A172 (cell line): ENCODE results near the gene KCNQ1. TPM values are rescaled to one million over a fixed set of nuclear protein-coding genes. Genes with fewer than 3 reads are reported as not detected.

Source experiments
- DNase-seq: peaks from one replicate; pipeline ENCODE4 v3.0.0-alpha.2; 2015; ENCODE audit warnings: low spot score
- total RNA-seq: library from RNA; depleted of rRNA; stranded (reverse); fragments of >200 nt; shearing (Covaris generic); gene quantifications from 2 replicates; pipeline ENCODE4 v1.2.3, GENCODE V29; 2014

Gene KCNQ1
- total RNA-seq, 1 experiment from 2014 or later: 3.5 TPM

DNA sequence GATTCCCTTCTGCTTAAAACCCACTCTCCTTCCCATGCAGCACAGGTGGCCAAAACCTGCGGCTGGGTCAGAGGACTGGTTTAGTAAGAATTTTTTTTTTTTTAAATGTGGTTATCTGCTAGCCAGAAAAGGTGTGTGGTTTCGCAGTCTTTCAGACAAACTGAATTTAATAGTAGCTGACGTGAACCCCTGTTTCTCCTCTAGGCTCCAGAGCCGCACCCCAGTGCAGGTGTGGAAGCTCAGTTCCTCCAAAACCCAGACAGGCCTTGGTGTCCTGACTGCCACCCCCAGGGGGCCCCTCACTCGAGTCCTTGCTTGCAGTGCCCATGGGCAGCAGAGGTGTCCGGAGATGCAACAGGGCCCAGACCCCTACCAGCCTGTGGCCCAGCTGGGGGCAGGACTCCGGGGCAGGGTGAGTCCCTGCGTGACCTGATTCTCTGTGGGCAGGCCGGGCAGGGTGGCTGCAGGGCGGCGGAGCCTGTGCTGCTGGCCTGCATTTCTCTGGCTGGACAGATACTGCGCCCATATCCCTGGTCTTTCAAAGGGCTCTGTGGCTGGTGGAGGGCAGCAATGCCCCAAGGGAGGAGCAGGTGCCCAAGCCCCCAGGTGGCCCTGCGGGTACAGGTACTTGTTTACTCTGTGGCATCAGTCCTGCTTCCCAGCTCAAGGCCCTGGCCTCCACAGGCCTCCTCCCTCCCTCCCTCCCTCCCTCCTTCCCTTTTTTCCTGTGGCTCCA is 15.2 kb downstream of the KCNQ1 start:
- no peak for DNase-seq

DNA sequence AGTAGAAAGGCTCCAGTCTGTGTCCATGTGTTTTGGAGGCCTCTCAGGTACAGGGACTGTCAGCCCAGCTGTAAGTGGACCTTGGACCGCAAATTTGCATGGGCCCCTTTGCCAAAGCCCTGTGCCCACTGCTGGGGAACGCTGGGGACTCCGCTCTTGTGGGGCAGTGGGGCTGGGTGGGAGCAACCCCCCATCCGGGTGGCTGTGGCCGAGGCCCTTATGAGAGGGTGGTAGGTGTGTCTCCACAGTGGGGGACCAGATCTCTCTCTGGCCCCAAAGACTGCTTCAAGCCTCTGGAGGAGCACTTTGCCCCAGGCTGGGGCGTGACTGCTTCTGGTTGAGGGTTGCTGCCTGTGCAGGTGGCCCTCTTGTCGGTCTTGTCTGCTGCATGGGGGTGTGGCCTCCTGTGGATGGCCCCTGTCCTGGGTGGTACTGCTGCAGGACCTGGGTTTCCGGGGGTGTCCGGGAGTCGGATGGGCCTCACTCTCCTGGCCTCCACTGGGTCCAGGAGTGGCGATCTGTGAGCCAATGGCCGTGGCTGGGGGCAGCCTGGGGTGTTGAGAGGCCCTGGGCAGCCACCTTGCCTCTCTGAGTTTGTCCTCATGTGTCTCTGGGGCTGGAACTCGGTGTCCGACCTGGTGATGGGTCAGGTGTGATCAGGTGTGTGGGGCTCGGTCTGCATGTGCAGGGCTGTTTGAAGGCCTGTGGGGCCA is 15.9 kb downstream of the KCNQ1 start:
- DNase-seq: no peak

DNA sequence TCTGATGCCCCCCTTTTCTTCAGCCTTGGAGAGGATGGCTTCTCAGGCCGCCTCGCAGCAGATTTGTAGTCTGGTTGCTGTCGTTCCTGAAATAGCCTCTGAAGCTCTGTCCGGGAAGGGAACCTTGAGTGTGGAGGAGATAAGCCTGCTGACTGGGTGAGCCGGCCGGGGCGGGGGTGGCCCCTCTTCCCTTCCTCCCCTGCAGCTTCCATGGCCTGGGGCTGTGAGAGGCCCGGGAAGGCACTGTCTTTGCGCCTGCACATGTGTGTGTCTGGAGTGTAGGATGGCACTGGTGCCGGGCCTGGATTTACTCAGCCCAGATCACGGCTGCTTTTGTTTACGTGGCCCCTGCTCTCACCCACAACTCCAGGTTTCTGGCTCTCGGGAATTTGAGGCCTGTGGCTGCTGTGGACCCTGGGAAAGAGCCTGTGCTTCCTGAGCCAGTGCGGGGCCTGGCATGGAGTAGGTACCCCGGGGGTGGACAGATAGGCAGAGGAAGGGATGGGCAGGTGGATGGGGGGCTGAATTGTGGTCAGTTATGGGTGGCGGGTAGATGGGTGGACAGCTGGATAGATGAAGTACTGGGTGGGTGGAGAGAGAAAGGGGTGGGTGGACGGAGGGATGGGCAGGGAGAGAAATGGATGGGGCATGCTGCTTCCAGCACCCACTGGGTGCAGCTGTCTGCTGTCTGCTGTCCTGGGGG is 16.6 kb downstream of the KCNQ1 start:
- no peak for DNase-seq

GRCh38 chr11:2461956-2462542 is 17.2 kb downstream of the KCNQ1 start:
- DNase-seq: no peak

DNA sequence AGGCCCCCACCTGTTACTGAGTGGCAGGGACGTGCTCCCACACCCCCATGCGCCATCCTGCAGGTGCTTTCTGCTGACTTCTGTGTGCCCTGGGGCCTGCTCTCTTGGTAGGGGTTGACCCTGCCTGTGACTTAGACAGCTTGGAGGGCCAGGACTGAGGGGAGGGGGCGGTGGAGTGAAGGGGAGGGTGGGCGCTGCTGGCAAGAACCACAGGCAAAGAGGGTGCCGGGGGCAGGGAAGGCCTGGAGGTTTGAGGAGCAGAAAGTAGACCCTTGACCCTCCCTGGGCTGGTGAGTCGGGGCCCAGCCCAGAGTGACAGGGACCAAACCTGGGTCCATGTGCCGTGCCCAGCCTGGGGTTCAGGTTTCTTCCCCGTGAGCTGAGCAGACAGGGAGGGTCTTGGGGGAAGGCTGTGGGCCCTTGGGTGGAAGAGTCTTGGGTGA is 17.8 kb downstream of the KCNQ1 start:
- no peak for DNase-seq

DNA sequence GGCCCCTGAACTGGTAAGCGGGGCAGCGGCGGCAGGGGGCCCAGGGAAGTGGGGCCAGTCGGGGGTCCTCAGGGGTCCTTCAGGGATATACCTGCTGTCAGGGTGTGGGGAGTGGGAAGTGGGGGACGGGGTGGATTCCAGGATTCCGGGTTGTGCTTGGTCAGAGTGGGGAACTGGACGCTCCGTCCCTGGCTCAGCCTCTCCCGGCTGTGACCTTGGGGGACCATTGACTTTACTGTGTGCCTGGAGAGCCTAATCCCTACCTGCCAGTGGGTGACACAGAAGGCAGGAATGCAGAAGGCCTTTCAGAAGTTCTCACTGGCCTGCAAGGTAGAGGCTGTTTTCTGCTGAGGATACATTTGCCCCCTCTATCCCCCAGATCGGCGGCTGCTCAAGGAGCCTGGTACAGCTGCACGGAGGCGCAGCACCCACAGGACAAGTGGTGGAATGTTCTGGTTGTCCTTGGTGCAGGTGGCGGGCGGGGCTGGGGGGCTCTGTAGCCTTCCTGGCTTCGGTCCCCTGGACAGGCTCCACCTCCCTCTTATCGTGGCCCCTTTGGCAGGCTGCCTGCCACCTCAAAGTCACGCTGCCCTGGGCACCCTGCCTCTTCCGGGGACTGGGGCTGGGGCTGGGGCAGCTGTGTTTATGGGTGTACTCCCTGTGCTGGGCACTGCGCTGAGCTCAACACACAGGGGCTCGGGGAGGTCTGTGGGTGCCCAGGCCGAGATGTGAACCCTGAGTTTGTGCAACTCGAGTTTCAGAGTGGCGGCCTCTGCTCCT is 18.4 kb downstream of the KCNQ1 start:
- peak; percentile 14 for DNase-seq

- DNase-seq: no peak
These were observed 19.0 kb downstream of the KCNQ1 start for GRCh38 chr11:2463766-2464277.

- DNase-seq: no peak
These were observed 19.8 kb downstream of the KCNQ1 start for GRCh38 chr11:2464451-2465165.

DNA sequence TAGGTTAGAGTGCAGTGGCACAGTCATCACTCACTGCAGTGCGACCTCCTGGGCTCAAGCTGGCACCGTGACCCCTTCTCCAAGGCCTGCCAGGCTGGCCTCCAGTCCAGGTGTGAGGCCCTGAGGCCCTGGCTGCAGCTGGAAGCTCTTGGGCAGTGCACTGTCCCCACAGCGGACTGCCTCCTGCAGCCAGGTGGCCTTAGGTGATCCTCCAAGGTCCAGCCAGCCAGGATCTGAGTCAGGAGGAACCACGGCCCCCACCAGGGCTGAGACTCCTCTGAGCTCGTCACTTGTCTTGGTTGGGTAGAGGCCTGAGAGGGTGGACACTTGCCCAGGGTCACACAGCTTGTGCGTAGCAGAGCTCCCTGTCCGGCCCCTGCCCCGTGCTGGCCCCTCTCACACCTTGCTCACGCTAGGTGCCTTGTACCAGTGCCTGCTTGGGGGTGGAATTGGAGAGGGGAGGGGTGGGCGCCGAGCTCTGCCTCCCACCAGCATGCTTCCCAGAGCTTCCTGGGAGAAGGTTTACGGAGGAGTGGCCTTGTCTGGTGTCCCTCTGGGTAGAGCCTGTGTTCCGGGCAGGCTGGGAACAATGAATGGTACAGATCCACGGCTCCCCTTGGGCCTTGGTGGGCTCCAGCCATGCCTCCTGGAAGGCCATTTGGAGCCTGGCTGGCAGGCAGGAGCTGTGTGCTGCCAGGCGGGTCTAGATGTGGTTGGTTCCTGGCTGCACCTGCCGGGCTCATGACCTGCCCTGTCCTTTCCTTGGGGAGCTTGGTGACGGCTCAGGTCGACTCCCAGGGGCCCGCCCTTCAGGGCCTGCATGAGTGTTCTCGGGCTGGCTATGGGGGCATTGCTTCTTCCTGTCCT is 20.6 kb downstream of the KCNQ1 start:
- DNase-seq: no peak

GRCh38 chr11:2466069-2466801 is 21.4 kb downstream of the KCNQ1 start:
- DNase-seq: no peak

GRCh38 chr11:2466869-2467694 is 22.3 kb downstream of the KCNQ1 start:
- peak; percentile 31 for DNase-seq

DNA sequence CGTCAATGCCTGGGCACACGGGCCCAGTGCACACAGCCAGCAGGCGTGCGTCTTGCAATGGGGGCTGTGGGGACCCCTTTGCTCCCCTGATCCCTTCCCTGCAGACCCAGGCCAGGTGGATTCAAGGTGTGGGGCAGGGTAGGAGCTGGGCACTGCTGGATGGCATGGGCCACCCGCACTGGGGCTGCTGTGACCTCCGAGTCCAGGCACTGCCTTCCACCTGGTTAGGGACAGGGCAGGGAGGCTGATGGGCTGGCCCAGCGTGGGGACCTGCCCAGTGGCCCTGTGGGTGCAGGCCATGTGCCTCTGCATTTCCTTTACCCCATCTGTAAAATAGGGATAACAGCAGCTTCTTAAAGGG is 22.9 kb downstream of the KCNQ1 start:
- DNase-seq: no peak

DNA sequence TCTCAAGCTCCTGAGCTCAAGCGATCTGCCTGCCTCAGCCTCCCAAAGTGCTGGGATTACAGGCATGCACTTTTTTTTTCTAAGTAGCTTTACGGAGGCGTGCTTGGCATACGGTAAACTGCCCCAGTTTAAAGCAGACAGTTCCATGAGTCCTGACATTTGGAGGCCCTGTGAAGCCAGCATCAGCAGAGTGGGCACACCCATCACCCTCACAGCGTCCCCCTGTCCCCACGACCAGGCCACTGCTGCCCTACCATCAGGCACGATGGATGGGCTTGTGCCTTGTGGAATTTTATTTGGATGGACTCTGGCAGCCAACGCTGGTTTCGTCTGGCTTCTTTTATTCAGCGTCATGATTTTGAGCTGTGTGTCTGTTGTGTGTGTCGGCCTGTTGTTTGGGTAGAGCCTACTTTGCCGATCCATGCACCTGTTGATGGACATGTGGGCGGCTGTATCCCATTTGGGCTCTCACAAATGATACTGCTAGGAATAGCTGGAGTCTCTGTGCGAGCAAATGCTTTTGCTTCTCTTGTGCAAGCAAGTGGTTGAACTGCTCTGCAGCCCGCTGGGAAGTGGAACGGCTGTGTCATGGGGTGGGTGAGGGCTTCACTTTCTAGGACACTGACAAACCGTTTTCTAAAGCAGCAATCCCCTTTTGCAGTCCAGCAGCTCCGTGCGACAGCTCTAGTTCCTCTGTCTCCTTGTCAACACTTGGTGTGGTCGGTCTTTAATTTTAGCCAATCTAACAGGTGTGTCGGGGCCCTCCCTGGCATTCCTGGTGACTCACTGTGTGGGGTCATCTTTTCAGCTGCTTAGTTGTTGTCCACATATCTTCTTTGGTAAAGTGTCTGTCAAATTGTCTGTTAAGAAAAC is 23.8 kb downstream of the KCNQ1 start:
- no peak for DNase-seq

DNA sequence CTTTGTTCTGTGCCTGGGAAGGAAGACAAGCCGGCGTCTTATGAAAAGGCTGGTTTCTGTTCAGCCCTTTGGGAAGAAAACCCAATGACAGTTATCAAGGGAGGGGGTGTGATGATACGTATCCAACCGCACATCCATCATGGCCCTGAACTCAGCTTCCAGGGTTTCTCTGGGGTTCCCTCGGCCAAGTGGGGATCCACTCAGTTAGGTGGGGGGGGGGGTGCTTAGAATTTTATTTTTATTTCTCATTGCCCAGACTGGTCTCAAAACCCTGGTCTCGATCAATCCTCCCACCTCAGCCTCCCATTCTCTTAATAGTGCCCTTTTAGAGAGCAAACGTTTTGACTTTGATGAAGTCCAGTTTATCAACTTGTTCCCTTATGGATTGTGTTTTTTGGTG is 25.7 kb downstream of the KCNQ1 start:
- DNase-seq: no peak

DNA sequence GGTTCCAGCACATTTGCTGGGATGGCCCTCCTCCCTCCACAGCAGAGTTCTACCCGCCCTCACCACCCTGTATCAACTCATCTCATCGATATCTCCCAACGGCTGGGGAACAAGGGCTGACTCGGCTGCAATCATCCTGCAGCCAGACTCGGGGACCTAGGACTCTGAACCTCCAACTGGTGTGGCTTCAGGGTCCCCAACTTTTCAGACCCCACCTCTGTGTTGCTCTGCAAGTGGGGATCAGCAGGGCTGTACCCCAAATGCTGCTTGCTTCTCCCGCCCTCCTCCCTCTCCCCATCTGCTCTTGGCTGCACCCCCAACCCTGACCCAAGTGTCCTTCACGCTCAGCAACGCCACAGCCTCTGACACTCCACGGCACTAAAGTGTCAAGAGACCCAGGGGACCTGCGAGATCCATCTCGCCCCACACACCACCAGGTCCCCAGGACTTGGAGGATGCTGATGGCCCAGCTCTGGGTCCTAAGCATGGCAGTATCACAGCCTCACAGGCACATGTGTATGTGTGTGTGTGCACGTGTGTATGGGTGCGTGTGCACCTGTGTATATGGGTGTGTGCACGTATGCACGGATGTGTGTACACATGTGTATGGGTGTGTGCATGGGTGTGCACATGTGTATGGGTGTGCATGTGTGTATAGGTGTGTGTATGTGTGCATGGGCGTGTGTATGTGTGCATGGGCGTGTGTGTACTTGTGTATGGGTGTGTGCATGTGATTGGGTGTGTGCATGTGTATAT is 26.4 kb downstream of the KCNQ1 start:
- DNase-seq: no peak

- no peak for DNase-seq
These were observed 26.9 kb downstream of the KCNQ1 start for GRCh38 chr11:2471804-2472096.
